ENCODE measurements around the gene B4GALT5.

GRCh38 chr20:49707118-49707517 lies 6.6 kb downstream of the B4GALT5 start:
- no peak for TF ChIP-seq CTCF (conservative IDR thresholded peaks at IDR 0.05)
- no peak for TF ChIP-seq EZH2 (IDR thresholded peaks at IDR 0.05; ENCODE audit: low read depth)

Data from PC-9 (cell line).